AG09319 (cell line): ENCODE measurements around the gene PPP6C.
"Not testable (repeated sequence)": the region's sequence is repeated elsewhere in the genome, so short reads cannot be mapped to it uniquely, and the experiment has no call there.

Source experiments
- DNase-seq: peaks from one replicate; pipeline ENCODE4 v3.0.0-alpha.2; 2010; ENCODE audit warnings: low read depth; ENCODE audit errors: extremely low read depth
- CTCF ChIP-seq: IDR thresholded peaks from 2 replicates; pipeline ENCODE4 v1.5.1; 2011; ENCODE audit warnings: low read depth, mild to moderate bottlenecking, inconsistent platforms, low read length, moderate library complexity

The PPP6C gene

GRCh38 chr9:125110464-125110863, 79.1 kb downstream of the PPP6C start:
- no peak for DNase-seq
- TF ChIP-seq CTCF, result no peak

DNA sequence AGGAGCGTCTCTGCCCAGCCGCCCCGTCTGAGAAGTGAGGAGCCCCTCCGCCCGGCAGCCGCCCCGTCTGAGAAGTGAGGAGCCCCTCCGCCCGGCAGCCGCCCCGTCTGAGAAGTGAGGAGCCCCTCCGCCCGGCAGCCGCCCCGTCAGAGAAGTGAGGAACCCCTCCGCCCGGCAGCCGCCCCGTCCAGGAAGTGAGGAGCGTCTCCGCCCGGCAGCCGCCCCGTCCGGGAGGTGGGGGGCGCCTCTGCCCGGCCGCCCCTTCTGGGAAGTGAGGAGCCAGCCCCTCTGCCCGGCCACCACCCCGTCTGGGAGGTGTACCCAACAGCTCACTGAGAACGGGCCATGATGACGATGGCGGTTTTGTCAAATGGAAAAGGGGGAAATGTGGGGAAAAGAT, 81.1 kb downstream of the PPP6C start:
- not testable (repeated sequence) for DNase-seq

DNA sequence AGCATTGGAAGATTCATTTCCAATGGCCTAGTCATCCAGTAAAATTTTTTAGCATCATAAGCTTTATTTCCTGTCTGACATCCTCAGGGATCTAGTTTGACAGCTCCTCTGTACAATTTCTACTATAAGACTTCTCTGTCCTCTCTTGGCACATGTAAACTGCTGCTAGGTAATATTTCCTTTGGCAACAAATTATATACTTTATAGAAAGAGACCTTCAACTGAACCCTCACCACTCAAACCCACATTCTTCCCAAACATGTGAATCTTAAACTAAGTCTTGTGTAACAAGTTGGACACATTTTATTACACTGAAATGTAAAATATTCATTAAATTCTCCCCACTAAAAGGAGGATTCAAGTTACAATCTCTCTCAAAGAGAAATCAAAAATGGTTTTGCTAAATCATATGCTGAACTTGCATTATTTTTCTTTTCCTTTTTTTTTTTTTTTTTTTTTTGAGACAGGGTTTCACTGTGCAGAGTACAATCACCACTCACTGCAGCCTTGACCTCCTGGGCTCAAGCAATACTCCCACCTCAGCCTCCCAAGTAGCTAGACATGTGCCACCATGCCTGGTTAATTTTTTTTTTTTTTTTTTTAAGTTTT, 83.2 kb downstream of the PPP6C start:
- DNase-seq, result peak; percentile 65

DNA sequence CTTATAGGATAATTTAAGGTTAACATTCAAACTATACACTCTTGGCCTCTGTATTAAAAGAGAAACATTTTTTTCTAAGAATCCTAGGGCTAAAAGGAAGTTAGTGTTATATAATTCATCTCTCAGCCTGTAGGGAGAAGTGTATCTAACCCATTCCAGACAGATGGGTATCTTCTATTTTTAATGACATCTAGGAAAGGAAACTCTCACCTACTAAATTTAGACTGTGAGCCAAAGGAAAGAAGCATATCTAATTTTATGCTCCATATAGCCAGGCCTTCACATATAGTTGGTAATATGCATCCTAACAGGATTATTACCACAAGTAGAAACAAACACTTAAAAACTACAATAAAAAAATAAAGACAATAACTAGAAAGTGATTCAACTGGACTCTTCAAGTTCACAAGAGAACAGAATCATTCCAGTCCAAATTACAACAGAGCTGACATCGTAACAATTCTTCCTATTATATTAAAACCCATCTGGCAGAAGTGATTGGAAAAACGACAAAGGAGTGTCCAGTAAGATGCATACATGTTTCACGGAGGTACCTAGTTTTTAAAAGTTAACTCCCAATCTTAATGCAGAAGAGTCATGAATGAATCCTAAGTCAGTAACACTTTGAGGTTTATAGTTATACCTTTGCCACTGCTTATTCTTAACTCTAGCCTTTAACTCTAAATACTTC, 85.7 kb downstream of the PPP6C start:
- TF ChIP-seq CTCF, result no peak
- DNase-seq, result no peak

More for the DNA sequence above, 83.2 kb downstream of the PPP6C start:
- TF ChIP-seq CTCF, result no peak

DNA sequence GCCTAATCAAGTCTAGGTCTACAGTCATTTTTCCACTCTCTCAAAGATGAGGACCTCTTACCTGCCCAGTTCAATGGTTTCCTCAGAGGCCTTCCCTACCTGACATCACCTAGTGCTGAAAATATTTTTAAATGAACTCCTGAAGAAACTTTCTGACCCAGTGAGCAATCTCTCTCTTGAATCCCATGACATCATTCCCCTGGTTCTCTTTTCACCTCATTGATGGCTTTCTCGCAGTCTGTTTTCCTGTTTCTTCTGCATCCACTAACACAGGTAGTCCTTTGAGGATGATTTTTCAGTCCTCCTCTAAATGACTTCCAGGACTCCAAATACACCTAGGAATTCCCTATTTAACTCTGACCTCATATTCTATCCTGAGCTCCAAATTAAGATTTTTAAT, 86.6 kb downstream of the PPP6C start:
- no peak for TF ChIP-seq CTCF
- DNase-seq, result no peak

DNA sequence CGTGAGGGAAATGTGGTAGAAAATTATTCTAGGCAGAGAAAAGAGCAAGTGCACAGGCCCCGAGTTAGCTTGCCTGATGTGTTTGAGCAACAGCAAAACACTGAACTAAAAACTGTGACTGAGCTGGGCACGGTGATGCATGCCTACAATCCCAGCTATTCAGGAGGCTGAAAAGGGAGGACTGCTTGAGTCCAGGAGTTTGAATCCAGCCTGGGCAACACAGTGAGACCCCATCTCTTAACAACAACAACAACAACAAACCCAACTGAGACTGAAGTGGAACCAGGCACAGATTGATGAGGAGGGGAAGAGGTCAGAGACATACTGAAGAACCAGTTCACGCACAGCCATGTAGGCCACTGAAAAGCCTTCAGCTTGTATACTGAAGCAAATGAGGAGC, 88.8 kb downstream of the PPP6C start:
- DNase-seq, result no peak
- TF ChIP-seq CTCF, result no peak

DNA sequence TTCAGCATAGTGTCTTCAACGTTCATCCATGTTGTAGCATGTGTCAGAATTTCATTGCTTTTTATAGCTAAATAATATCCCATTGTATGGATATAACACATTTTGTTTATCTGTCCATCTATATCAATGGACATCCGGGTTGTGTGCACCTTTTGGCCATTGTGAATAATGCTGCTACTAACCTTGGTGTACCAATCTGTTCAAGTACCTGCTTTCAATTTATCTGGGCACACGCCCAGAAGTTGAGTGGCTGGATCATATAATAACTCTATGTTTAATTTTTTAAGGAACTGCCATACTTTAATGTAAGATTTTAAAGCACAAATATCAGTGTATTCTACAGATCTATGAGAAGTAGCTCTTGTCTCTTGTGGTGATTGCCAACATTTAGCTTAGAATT, 89.8 kb downstream of the PPP6C start:
- DNase-seq, result no peak
- no peak for TF ChIP-seq CTCF
